ENCODE results near the gene SLF2.
"Not testable (repeated sequence)": the region's sequence is repeated elsewhere in the genome, so short reads cannot be mapped to it uniquely, and the experiment has no call there.

The SLF2 gene

DNA sequence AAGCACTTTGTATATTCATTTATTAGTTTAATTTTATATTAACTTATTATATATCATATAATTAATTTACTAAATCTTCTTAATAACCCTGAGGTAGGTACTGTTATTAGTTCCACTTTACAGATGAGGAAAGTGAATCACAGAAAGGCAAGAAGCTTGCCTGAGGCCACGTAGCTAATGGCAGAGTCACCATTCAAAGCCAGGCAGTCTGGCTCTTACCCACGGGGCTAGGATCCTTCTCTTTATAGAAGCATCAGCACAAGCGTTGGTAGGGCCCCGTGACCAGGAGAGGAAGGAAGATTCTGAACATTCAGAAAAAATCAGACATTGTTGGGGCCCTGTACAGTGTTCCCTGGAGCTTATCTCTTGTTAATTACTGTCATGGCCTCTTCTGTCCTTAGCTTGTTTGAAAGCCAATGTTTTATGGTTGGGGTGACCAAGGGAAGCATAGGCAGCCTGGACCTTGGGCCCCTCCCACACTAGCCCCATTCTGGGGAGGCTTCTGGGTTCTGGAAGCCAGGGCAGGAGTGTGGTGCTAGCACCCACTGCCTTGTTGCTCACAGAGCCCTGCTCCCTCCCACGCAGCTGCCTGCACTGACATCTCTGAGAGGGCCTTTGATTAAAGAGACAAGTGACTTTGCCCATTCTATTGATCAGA, 31.1 kb upstream of the SLF2 start:
- DNase-seq, result no peak

DNA sequence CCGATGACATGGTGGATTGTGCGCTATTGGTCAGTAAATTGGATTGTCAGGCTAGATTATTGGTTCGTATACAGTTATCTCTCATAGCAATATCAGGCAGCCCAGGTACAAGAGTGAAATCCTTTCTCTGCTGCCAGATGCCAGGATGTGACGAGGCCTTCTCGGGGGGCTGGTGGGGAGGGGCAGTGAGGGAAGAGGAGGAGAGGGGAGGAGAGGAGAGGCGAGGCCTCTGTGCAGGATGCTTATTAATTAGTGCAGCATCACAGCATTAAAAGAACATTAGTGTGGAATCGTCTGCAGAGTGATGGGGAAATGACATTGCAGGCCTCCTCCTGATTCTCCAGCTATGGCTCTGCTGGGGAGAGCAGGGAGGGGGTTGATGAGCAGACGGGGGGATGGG, 30.5 kb upstream of the SLF2 start:
- no peak for DNase-seq

DNA sequence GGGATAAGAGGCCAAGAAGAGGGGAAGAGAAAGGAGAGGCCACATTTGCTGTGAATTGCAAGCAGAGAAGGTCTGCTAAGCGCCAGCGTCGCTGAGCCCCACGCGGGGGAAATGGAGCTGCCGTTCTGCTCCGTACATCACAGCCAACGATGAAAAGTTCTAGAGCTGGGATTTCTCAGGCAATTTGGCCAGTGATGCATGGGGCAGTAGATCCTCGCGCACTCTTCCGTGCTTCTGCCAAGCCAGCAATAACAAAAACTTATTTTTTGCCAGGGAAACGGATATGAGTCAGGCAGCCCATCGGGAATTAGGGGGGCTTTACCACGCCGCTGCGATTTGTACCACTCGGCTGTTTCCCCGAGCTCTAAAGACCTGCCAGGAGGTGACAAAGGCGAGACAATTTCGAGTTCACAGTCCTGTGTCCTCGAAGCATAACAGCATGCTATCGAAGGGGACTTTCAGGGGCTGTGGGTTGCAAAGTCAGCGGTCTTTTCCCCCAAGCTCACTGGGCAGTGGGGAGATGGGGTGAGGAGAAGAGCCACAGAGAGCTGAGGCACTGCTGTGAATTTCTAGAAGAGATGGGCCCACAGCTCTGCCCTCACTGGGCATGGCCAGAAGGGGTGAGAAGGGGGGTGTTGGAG, 30.0 kb upstream of the SLF2 start:
- DNase-seq, result no peak

DNA sequence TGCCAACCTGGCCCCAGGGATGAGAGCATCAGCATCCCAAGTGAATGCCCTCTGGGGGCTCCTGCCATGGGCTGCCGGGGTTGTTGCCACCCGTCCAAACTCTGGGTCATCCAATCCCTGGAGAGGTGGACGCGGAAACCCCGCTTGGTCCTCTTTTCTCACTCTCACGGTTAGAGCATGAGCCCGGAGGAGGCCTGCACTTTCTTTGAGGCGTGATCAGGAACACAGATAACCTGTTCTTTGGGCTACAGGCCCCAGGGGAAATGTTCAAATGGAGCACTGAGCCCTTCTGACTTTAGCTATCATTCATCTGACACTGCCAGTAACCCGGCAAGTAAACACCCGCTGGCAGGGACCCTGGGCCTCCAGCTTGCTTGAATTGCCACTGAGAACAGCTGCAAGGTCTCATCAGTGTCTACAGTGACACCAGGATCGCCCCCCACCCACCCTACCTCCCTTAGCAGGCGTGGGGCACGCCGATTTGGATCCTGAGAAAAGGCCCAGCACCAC, 29.4 kb upstream of the SLF2 start:
- no peak for DNase-seq

DNA sequence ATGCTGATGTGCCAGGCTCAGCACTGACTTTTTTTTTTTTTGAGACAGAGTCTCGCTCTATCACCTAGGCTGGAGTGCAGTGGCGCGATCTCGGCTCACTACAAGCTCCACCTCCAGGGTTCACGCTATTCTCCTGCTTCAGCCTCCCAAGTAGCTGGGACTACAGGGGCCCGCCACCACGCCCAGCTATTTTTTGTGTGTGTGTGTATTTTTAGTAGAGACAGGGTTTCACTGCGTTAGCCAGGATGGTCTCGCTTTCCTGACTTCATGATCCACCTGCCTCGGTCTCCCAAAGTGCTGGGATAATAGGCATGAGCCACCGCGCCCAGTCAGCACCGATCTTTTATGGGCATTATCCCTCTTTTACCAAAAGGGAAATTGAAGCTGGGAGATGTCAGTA, 27.2 kb upstream of the SLF2 start:
- DNase-seq, result not testable (repeated sequence)

DNA sequence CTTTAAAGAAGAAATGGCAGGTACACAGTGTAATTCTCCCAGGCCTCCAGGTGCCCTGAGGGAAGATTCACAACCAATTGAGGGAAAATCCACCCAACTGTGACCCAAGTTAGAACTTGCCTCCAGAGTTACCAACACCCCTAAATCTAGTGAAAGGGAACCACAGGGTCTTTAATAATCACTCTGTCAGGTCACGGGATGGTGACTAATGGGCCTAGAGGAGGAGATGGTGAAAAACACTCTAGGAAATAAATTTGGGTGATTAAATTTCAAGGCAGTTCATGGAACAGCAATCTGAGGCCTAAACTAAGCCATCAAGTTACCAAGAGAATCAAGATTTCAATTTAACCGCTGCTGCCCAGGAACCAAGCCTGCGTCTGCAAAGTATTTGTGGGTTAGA, 26.7 kb upstream of the SLF2 start:
- DNase-seq, result no peak

DNA sequence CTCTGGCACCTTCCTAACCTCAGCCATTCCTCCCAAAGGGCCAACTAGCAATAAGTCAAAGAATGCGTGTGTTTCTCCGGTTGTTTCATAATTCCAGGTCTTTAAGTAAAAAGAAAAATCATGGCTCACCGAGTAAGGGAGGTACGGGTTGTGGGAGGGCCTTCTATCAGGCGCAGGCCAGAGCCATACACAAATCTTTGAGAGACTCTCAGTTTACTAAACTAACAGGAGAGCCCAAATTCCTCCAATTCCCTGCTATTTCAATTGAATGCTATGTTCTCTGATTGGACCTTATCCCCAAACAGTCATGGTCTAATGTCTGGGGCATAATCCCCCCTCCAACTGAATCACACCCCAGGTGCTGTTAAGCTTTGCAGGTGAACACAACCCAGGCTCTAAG, 26.2 kb upstream of the SLF2 start:
- DNase-seq, result no peak

DNA sequence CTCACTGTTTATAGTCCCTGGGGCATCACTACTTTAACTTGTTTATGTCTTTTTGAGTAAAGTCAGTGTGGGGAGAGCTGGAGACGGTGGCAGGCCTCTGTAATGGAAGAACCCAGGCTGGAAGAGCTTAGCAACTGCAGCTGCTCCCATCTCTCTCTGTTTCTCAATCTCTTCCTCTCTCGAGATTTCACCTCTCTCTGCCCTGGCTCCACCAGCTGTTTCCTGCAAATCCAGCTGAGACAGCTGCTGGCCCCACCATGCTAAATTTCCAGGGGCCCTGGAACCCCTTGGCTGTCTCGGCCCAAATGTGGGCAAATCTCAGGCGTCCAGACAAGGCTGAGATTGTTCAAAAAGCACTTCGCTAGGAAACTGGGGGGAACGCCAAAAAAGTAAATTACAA, 25.8 kb upstream of the SLF2 start:
- DNase-seq, result no peak

DNA sequence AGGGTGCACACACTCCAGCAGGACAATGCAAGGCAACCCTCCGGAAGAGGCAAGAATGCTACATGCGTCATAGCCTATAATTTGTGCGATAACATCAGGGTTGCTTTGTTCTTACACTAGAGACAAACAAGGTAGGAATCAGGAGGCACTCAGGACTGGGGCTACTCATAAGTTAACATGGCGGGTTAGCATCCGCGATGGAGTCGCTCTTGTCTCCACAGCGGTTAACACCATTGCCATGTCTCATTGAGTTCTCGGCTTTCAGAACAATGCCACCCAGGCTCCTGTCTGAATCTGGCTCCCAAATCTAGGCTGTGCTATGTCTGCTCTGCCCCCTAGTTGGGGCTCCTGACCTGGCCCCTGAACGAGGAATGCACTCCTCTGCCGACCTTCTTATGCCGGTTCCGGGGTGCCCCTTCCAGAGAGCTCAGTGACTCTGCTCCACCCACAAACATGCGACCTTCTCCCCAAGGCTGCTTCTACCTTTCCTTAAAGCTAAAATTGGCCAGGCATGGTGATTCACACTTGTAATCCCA, 24.9 kb upstream of the SLF2 start:
- DNase-seq, result no peak

DNA sequence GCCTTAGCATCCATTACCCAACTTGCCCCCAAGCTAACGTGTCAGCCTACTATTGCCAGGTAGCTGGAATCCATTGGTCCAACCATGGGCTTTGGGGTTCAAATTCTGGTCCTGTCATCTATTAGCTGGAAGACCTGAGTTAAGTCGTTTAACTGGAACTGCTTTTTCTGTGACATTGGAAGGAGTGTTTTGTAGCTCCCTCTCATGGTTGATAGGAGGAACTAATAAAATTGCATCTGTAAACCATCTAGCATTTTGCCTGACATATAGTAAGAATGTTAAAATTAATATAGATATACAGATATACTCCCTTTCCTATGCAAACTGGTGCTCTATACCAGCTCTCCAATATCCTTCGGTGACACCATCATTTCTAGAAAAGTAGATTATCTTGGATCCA, 23.8 kb upstream of the SLF2 start:
- no peak for DNase-seq

DNA sequence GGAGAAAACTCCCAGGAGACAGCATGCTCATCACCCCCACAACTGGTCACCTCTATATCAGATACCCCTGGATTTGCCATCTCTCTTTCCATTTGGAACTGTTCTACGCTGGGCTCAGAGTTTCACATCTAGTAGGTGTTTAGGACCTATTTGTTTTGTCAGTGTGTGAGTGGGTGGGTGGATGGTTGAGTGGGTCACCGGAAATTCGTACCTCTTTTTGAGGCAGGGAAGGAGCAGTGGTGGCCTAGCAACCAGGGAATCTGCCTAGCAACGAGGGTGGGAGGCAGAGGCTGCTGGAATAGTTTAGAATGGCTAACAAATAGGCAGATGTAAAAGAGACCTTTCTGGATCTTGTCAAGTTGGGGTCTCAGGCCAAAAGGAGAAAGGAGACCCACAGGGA, 23.2 kb upstream of the SLF2 start:
- no peak for DNase-seq

DNA sequence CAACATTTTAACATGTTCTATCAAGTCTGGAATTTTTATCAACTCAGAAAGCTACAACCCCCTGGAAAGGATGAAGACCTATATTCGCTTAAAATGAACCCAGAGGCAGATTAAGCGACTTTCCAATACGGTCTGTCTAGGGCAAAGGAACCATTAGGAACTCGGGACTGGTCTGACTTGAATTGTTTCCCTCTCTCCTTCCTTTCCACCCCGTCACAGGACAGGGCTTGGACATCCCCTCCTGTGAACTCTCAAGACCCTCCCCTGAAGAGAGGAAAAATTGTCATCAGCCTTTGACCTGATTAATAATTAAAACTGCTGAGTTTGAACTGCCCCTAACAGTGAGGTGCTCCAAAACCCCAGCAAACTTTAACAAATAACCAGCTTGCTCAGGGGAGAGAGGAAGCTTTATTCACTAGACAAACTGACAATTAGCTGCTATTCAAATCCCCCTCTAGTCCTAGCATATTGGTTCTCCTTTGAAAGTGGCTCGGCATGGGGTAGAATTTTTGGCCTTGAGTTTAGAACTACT, 22.6 kb upstream of the SLF2 start:
- DNase-seq, result no peak

DNA sequence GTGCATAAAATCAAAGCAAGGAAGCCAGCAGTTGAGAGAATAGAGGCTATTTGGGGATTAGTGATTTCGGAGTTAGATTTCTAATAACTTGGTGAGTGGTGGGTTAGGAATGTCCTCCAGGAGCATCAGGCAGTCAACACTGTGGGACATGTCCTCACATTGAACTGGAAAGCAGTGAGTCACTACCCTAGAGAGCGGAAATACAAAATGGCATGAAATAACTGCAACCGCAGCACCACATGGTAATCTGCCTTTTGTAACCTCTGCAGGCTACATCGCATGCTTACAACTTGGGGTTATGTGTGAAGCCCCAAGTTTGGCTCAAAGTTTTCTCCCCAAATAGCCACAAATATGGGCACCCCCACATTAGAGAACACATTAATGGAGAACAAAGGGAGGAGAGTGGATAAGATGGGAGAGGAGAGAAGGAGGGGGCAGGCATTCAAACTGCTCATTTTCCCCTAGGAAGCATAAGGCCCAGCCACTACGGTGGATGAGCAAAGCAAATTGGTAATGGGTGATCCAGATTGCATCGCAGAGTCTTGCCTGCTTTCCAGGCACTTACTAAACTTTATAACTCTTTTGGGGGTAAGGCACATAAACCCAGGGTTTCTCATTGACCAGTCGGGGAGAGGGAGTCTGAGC, 22.0 kb upstream of the SLF2 start:
- no peak for DNase-seq

DNA sequence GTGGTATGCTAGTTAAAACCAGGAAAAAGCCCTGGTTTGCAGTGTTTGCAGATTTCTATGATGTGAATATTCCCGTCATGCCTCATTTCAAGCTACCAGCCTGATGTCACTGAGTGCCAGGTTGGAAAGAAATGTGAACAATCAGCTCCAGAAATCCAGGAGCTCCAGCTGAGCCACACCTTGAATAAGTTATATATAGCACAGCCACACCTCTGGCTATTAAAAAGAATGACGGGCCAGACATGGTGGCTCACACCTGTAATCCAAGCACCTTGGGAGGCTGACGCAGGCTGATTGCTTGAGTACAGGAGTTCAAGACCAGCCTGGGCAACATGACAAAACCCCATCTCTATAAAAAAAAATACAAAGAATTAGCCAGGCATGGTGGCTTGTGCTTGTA, 18.7 kb upstream of the SLF2 start:
- DNase-seq, result no peak

DNA sequence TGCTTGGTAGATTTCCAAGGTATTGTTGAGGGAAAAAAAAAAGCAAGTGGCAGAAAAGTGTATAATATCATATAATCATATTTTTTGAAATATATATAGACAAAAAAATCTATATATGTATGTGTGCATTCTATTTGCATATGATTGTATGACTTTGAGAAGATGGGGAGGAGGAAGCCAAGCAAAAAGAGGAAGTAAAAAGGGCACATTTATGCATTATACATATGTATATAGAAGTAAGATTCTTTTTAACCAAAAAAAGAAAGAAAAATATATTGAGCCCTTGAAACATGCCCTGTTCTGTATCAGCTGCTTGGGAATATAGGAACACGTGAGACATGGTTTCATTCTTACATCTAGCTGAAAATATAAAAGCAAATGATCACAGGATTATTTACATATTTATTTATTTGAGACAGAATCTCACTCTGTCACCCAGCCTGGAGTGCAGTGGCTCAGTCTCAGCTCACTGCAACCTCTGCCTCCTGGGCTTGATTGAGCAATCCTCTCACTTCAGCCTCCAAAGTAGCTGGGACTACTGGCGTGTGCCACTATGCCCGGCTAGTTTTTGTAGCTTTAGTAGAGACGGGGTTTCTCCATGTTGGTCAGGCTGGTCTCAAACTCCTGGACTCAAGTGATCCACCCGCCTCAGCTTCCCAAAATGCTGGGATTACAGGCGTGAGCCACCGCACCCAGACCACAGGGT, 18.0 kb upstream of the SLF2 start:
- no peak for DNase-seq

DNA sequence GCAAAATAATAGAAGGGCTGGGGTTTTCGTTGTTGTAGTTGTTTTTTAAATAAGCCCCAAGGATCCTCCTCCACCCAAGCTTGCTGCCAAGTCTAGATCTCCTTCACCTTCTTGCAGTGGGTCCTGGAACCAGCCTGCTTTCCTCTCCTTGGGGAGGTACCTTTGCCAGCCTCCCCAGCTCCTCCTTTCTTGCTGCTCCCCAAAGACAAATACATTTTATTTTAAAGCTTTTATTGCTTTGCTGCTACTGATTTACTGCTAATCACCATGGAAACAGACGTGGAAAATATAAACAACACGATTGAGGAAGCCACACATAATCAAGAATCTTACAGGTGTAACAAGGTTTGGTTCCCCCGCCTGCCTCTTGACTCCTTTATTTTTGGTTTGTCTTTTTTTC, 17.4 kb upstream of the SLF2 start:
- DNase-seq, result no peak

DNA sequence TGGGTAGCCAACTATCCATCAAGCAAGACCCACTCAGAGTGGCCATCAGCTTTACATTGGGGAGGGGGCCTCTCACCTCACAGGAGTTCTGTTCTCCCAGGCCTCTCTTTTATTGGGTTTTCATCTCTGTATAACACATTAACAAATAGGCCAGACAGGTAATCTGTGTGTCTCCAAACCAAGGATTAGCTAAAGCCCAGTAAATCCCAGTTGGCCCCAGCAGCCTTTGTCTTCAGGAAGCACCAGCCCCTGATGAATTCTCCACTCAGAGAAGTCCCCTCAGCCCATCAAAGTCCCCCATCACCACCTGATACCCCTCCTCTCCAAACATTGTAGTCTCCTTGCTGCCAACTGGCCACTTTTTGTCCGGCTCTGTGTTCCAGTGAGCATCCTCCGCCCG, 16.9 kb upstream of the SLF2 start:
- DNase-seq, result no peak

DNA sequence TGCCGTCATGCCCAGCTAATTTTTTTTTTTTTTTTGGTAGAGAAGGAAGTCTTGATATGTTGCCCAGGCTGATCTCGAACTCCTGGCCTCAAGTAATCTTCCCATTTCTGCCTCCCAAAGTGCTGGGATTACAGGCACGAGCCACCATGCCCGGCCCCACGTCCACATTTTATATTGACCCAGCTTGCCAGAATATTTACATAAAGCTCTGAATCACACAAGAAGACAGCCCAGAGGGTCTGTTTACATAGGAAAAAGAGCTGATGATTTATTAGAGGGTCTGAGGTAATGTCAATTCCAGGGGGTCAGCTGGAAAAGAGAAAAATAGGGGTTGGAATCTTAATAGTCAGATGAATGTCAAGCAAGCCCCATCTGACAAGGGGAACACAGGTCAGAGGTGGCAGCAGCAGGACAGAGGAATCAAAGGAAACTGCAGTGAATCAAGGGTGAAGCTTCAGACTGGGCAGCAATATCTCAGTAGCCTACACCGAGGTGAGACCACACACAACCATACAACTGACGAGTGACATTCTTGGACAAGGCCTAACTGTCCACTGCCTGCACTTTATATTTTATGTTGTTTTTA, 15.8 kb upstream of the SLF2 start:
- no peak for DNase-seq

DNA sequence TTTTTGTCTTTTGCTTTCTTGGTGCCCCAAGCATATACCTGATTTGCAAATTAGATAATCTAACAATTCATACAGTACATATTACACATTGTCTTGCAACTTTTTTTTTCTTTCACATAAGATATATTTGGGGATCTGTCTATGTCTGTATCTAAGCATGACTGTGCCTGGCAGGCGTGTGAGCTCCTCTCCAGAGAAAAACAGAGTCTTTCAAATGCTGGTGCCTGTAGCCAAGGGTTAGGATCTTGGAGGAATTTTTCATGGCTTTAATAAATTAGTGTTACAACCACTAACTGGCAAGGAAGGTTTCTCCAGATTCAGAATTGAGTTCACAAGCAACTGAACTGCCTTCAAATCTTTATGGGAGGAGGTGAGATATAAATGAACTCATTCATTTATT, 14.8 kb upstream of the SLF2 start:
- no peak for DNase-seq

DNA sequence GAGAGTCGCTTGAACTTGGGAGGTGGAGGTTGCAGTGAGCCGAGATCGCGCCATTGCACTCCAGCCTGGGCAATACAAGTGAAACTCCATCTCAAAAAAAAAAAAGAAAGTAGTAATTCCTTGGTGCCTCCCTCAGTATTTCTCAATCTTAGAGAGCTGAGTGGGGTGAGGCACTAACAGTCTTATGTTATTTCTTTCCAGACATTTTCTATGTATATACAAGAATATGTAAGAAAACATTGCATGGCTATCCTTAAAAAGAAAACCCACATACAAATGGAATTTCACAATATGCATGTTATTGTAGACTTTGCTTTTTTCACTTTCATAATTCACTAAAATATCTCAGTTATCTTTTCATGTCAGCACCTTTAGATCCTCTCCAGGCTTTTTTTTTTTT, 13.6 kb upstream of the SLF2 start:
- no peak for DNase-seq

DNA sequence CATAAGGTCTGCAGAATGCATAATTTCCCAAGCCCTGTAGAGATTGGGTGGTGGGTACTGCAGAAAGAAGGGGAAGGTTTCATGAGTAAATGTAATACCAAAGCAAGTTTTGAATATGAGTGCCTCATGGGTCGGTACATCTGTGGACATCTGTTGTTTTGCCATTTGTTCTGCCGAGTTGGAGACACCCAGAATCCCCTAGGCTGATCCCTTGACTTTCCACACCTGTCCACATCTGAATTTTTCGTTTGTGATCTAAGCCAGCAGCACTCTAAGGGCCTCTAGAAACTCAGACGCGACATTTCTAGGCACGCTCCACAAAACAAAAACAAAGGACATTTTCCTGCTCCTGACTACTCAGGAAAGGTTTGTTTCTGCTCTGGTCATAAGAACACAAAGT, 11.7 kb upstream of the SLF2 start:
- DNase-seq, result no peak

DNA sequence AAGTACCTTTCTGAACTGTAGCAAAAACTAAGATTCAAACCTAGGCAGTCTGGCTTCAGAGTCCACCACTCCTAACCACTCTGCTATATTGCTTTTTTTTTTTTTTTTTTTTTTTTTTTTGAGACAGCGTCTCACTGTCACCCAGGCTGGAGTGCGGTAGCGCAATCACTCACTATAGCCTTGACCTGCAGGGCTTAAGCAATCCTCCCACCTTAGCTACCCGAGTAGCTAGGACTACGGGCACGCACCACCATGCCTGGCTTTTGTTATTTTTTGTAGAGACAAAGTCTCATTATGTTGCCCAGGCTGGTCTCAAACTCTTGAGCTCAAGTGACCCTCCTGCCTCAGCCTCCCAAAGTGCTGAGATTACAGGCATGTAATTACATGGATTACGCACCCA, 10.1 kb upstream of the SLF2 start:
- DNase-seq, result no peak

DNA sequence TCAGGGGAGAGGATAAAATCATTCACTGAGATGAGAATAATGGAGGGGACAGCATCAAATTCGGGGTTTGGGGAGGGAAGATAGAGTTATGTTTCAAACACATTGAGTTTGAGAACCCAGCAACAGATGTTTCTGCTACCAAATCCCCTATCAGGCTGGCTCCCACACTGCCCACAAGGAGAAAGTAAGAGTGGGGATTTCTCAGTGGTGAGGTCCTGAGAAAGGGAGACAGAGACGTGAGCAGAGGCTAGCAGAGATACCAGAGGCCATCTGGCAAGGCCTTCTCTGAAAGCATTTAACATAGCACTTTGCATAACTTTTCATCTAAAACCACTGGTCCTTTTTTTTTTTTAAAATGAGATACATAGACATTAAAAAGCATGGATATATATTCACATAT, 7.8 kb upstream of the SLF2 start:
- DNase-seq, result no peak

Data from KG1 (cell line).